GM08714 (cell line): ENCODE measurements around the gene PPP1R37.

Source experiments
- H3K4me3 ChIP-seq: fragments of 200-500 bp; sonication (Bioruptor generic); 2 replicates; pipeline ENCODE4 v1.5.1; 2014; ENCODE audit warnings: mild to moderate bottlenecking, low read length, inconsistent platforms
- ZNF274 ChIP-seq: IDR thresholded peaks from 2 replicates; pipeline ENCODE4 v1.6.1; 2012; ENCODE audit warnings: mild to moderate bottlenecking, low read depth, low read length

PPP1R37 gene

DNA sequence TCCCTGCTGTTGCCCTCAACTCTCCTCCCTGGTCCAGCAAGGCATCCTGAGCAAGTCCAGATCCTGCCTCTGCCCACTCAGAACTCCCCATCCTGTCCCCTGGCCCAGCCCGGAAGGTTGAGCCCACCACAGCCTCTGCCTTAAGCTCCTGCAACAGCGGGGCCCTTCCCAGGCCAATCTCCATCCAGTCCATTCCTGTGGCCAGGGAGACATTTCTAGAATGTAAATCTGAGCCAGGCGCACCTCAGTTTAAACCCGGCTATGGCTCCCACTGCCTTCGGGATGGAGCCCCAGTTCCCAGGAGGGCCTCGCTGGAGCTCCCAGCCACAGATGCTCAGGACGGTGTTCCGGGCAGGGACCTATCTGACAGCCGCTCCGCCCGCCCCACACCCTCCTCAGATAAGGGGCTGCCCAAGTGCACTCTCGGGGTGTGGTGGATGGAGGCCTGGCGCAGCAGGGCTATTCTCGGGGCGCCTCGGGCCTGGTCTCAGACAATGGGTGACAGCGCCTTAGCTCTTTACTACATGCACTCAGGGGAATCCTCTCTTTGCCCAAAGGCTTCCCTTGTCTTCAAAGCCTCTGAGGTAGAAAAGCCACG lies 79.7 kb downstream of the PPP1R37 start:
- no peak overlapping the region for H3K4me3 ChIP-seq
- TF ChIP-seq ZNF274, result no peak

DNA sequence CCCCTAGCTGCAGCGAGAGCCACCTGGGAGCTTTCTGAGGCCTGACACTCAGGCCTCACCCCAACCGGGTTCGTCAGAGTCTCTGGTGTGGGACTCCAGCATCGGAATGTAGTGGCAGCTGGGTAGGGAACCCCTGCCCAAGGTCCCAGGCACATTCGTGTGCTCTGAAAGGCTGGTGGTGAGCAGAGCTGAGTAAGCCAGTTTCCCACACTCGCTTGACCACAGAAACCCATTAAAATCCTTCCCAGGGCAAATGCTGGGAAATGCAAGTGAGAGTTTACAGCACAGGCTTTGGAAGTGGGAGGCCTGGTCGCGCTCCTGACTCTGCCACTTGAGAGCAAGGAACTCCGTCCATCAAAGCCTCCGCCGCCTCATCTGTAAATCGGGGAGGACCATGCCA lies 80.8 kb downstream of the PPP1R37 start:
- no peak for TF ChIP-seq ZNF274
- H3K4me3 ChIP-seq, result no peak overlapping the region

- no peak for TF ChIP-seq ZNF274
- H3K4me3 ChIP-seq, result no peak overlapping the region
These were observed 82.8 kb downstream of the PPP1R37 start for GRCh38 chr19:45175515-45176345.

GRCh38 chr19:45177817-45178261 lies 84.9 kb downstream of the PPP1R37 start, which contains the start of gene TRAPPC6A:
Gene TRAPPC6A, minus strand, starts transcription at chr19:45178237. Its CDS starts 19 bp downstream, at chr19:45178218.
- peak within 1 kb of the TSS; percentile 81 for H3K4me3 ChIP-seq
- TF ChIP-seq ZNF274, result no peak

DNA sequence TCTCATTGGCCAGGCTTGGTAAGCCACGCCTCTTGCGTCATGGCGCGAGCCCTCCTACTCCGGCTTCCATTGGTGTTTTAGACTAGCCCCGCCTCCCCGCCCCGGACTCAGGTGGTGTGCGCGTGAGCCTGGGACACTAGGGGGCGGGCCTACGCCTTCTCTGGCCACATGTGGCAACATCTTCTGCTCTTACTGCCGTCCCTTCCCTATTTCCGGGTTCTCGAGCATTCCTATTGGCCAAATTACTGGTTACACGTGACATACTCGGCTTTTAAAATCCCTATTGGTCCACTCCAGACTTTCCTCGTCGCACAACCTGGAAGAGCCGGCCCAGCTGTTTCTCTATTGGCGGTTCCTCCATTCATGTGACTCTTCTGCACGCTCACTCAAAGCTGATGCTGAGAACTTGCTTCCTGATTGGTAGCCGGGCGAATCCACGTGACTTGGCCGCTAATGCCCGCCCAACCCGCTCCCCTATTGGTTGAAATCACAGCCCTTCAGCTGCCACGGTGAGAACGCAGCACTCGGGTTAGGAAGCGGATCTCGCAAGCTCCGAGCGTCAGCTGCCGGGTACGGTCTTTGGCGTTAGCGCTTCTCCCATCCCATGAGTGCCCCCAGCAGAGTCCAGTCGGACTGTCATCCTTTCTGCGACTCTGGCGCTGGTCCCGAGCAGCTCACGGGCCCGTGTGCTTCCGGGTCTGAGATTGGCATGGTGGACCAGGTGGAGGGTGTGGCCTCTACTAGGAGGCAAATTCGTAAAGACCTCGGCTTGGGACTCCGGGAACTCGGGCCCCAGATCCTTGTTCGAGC lies 85.5 kb downstream of the PPP1R37 start, which contains the start of gene BLOC1S3:
Gene BLOC1S3, plus strand, starts transcription at position 523 of the 810 bp plus-strand sequence. CDS start 513 bp downstream, outside the sequence.
- peak within 1 kb of the TSS; percentile 81 for H3K4me3 ChIP-seq
- no peak for TF ChIP-seq ZNF274

DNA sequence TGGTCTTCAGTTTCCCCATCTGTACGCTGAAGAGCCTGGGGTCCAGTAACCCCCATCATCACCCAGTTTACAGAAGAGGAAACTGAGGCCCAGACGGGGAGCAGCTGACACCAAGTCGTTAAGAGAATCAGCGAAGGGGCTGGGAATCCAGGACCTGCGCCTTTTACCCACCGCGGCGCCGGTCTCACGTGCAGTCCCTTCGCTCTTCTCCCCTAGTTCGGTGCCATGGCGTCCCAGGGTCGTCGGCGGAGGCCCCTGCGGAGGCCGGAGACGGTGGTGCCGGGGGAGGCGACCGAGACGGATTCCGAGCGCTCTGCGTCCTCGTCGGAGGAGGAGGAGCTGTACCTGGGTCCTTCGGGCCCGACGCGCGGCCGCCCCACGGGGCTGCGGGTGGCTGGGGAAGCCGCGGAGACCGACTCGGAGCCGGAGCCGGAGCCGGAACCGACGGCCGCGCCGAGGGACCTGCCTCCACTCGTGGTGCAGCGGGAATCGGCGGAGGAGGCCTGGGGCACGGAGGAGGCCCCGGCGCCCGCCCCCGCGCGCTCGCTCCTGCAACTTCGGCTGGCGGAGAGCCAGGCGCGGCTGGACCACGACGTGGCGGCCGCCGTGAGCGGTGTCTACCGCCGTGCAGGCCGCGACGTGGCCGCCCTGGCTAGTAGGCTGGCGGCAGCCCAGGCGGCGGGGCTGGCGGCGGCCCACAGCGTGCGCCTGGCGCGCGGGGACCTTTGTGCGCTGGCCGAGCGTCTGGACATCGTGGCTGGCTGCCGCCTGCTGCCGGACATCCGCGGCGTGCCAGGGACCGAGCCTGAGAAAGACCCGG lies 86.3 kb downstream of the PPP1R37 start:
- H3K4me3 ChIP-seq, result peak overlapping the region; percentile 68
- TF ChIP-seq ZNF274, result no peak

DNA sequence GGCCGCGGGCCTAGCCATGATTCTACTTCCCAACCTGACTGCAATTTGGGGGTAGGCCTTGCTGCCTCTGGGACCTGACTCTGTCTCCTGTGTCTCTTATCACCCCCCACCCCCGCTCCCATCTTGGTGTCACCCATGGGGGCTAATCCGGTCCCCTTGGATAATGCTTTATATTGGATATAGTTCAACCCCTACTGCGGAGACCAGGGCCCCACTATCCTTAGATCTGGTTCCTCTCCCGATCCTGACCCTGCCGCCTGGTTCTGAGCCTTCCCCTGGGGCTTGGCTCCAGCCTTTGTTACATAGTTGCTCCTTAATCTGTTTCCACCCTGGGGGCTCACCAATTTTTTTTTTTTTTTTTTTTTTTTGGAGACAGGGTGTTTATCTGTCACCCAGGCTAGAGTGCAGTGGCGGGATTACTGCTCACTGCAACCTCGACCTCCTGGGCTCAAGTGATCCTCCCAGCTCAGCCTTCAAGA lies 87.0 kb downstream of the PPP1R37 start:
- H3K4me3 ChIP-seq, result peak overlapping the region; percentile 68
- no peak for TF ChIP-seq ZNF274

DNA sequence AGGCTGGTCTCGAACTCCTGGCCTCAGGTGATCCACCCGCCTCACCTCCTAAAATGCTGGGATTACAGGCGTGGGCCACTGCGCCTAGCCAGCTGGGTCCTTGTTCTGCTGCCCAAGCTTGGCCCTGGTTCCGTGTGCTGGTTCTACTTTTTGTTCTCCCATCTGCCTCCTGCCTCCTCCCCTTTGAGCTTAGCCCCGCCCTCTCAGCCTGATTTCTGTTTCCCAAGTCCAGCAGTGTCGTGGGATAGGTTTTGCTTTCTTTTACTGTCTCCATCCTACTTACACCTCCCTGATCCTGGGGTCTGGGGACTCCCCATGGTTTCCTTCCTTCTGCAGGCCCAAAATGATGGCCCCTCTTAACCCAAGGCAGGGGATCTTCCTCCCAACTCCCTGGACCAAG lies 88.0 kb downstream of the PPP1R37 start:
- no peak overlapping the region for H3K4me3 ChIP-seq
- TF ChIP-seq ZNF274, result no peak

DNA sequence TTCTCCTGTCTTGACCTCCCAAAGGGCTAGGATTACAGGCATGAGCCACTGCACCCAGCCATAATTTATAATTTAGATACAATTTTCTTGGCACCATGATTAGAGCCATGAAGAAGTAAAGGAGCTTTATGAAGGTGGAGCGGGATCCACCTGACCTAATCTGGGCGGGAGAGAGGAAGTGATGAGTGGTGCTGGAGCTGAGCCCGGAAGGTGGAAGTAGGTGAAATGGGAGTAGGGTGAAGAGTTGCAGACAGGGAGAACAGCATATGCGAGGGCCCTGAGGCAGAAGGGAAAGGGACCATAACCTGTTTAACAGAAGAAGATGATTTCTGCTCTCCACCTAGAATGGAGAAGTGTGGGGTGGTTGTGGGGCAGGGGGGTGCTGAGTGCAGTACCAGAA lies 89.8 kb downstream of the PPP1R37 start:
- no peak for TF ChIP-seq ZNF274
- H3K4me3 ChIP-seq, result no peak overlapping the region

GRCh38 chr19:45184115-45184514 lies 91.1 kb downstream of the PPP1R37 start:
- TF ChIP-seq ZNF274, result no peak
- H3K4me3 ChIP-seq, result no peak overlapping the region

DNA sequence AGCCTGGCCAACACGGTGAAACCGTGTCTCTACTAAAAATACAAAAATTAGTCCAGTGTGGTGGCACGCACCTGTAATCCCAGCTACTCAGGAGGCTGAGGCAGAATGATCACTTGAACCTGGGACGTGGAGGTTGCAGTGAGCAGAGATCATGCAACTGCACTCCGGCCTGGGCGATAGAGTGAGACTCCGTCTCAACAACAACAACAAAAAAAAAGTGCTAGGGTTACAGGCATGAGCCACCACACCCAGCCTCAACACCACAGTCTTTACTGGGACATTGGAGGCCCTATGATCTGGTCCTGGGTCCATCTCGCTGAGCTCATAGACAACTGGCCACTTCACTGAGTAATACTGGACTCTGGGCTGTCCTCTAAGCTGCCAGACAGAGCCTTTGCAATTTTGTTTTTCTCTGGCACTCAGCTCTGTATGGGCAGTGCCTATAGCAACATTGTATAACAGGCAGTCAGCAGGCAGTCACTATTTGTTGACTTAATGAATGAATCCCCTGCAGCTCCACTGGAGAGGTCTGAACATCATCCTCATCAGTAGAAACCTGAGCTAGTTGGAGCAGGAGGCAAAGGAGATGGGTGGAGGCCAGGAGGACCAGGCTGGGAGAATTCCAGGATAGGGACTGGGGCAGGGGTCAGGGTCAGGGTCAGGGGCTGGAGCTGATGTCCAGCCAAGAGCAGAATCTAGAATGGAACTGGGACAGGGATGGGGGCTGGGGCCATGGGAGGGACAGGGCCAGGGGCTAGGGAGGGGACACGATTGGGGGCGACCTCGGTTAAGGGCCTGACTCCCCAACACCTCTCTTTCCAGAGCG lies 93.7 kb downstream of the PPP1R37 start:
- no peak overlapping the region for H3K4me3 ChIP-seq
- no peak for TF ChIP-seq ZNF274

DNA sequence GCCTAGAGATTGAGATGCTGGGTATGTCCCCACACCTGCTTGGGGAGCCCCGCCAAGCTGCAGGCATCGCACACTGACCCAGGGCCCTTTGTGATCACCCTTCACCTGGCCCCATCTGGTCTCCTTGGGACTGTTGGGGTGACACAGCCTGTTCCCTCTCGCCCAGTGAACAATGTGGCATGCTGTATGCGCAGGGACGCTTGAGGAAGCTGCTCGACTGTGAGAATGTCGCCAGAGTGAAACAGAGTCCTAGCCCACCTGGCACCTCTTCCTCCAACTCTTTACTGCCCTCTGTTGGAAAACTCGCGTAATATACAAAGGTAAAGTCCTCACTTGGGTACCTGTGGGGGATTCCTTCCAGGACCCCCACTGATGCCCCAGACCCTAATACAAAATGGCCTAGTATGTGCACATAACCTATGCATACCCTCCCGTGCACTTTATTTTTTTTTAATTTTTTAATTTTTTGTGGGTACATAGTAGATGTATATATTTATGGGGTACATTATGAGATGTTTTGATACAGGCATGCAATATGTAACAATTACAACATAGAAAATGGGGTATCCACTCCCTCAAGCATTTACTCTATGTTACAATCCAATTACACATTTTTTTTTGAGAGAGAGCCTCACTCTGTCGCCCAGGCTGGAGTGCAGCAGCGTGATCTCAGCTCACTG lies 94.6 kb downstream of the PPP1R37 start:
- no peak overlapping the region for H3K4me3 ChIP-seq
- TF ChIP-seq ZNF274, result no peak
